IPS-18a (cell line): ENCODE measurements around the gene NKX6-2.
"Not testable (repeated sequence)": the region's sequence is repeated elsewhere in the genome, so short reads cannot be mapped to it uniquely, and the experiment has no call there.

Experiments
- H3K27ac ChIP-seq: one replicate; pipeline ENCODE4 v1.5.1; 2013; ENCODE audit warnings: low read length
- H3K27me3 ChIP-seq: one replicate; pipeline ENCODE4 v1.6.1; 2013; ENCODE audit warnings: mild to moderate bottlenecking, low read length; ENCODE audit not compliant: control insufficient read depth, insufficient read depth
- H3K36me3 ChIP-seq: one replicate; pipeline ENCODE4 v1.6.1; 2013; ENCODE audit warnings: low read depth, low read length; ENCODE audit not compliant: control insufficient read depth
- H3K4me1 ChIP-seq: one replicate; pipeline ENCODE4 v1.6.1; 2013; ENCODE audit warnings: low read depth, low read length; ENCODE audit not compliant: control insufficient read depth
- H3K4me3 ChIP-seq: one replicate; pipeline ENCODE4 v1.5.1; 2013; ENCODE audit warnings: low read length
- H3K9ac ChIP-seq: one replicate; pipeline ENCODE4 v1.6.1; 2013; ENCODE audit warnings: mild to moderate bottlenecking, low read length, moderate library complexity
- H3K9me3 ChIP-seq: one replicate; pipeline ENCODE4 v1.6.1; 2013; ENCODE audit warnings: low read depth, low read length; ENCODE audit not compliant: control insufficient read depth

The NKX6-2 gene

GRCh38 chr10:132825783-132826523 lies 40.0 kb upstream of the NKX6-2 start:
- not testable (repeated sequence) for H3K36me3 ChIP-seq, H3K27ac ChIP-seq, H3K27me3 ChIP-seq, H3K4me1 ChIP-seq, H3K4me3 ChIP-seq, H3K9ac ChIP-seq, H3K9me3 ChIP-seq

GRCh38 chr10:132820056-132820455 lies 34.1 kb upstream of the NKX6-2 start:
- no peaks in the 10 kb centered on the region for H3K27me3 ChIP-seq
- H3K9ac ChIP-seq = no peak overlapping the region
- no peaks in the 10 kb centered on the region for H3K4me1 ChIP-seq
- peaks cover 4% of the 10 kb centered on the region for H3K9me3 ChIP-seq
- H3K27ac ChIP-seq = no peak overlapping the region
- no peak overlapping the region for H3K4me3 ChIP-seq
- H3K36me3 ChIP-seq = no peaks in the 10 kb centered on the region

- no peaks in the 10 kb centered on the region for H3K27me3 ChIP-seq
- no peaks in the 10 kb centered on the region for H3K36me3 ChIP-seq
- H3K9ac ChIP-seq = no peak overlapping the region
- no peak overlapping the region for H3K4me3 ChIP-seq
- no peaks in the 10 kb centered on the region for H3K4me1 ChIP-seq
- H3K27ac ChIP-seq = no peak overlapping the region
- no peaks in the 10 kb centered on the region for H3K9me3 ChIP-seq
Observed at GRCh38 chr10:132817701-132818211, 31.8 kb upstream of the NKX6-2 start.

GRCh38 chr10:132816718-132817117 lies 30.8 kb upstream of the NKX6-2 start:
- H3K4me3 ChIP-seq = no peak overlapping the region
- H3K4me1 ChIP-seq = no peaks in the 10 kb centered on the region
- H3K36me3 ChIP-seq = no peaks in the 10 kb centered on the region
- no peaks in the 10 kb centered on the region for H3K9me3 ChIP-seq
- no peak overlapping the region for H3K9ac ChIP-seq
- H3K27me3 ChIP-seq = no peaks in the 10 kb centered on the region
- no peak overlapping the region for H3K27ac ChIP-seq

GRCh38 chr10:132815168-132815857 lies 29.4 kb upstream of the NKX6-2 start:
- no peaks in the 10 kb centered on the region for H3K27me3 ChIP-seq
- no peaks in the 10 kb centered on the region for H3K4me1 ChIP-seq
- H3K36me3 ChIP-seq = no peaks in the 10 kb centered on the region
- no peak overlapping the region for H3K9ac ChIP-seq
- H3K27ac ChIP-seq = no peak overlapping the region
- H3K9me3 ChIP-seq = no peaks in the 10 kb centered on the region
- no peak overlapping the region for H3K4me3 ChIP-seq

DNA sequence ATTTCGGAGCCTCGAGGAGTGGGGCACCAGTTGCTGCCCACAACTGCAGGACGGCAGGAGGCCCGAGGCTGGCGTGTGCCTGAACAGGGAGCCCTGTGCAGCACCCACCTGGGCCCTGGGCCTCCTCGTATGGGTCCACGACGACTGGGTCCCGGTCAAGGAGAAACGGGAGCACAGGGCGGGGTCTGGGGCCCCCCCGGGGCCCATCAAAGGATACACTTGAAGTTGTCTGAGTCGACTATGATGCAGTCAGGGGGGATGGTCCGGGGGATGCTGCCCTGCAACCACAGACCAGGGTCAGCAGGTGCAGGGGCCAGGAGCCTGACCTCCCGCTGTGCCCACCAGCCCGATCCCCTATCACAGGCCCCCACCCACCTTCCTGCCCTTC lies 28.5 kb upstream of the NKX6-2 start:
- H3K27ac ChIP-seq = no peak overlapping the region

DNA sequence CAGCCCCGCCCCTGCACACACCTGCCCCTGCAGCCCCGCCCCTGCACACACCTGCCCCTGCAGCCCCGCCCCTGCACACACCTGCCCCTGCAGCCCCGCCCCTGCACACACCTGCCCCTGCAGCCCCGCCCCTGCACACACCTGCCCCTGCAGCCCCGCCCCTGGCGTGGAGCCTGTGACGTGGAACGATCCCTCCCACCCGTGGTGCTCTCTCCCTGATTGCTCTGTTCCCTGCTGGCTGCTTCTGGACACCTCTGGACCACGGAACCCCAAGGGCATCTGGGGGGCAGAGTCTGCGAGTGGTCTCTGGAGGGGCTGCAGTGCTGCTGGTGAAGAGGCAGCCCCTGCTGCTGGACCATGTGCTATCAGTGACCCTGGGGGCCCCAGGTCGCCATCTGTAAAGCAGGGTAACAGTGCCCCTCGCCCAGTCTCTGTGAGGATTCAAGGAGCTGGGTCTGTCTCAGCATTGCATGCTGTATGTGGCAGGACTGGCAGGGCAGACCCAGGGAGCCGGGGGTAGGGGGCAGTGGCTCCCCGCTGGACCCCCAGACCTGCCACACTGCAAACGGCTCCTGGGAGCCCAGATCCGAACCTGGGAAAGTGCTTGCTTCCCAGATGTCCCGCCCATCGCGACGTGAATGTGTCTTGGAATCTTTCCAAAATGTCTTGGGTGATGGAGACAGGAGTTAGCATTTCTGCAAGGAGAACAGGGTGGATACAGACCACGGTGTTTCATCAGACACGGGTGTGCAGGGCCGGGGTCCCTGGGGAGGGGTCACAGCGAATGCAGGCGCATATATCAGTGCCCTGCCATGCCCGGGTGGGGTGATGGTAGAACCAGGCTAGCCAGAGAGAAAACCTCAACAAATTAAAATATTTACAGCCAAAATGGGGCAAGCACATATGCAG lies 27.9 kb upstream of the NKX6-2 start:
- Histone ChIP-seq H3K27me3 (no peaks in the 10 kb centered on the region), H3K4me1 (no peaks in the 10 kb centered on the region), H3K9ac (no peak overlapping the region), H3K36me3 (no peaks in the 10 kb centered on the region), H3K9me3 (no peaks in the 10 kb centered on the region), H3K27ac (no peak overlapping the region), H3K4me3 (no peak overlapping the region)

More for the DNA sequence above, 28.5 kb upstream of the NKX6-2 start:
- no peak overlapping the region for H3K4me3 ChIP-seq
- H3K36me3 ChIP-seq = no peaks in the 10 kb centered on the region
- H3K9me3 ChIP-seq = no peaks in the 10 kb centered on the region
- no peaks in the 10 kb centered on the region for H3K4me1 ChIP-seq
- no peak overlapping the region for H3K9ac ChIP-seq
- H3K27me3 ChIP-seq = no peaks in the 10 kb centered on the region

GRCh38 chr10:132813001-132813401 lies 27.1 kb upstream of the NKX6-2 start:
- H3K9me3 ChIP-seq = no peaks in the 10 kb centered on the region
- H3K27ac ChIP-seq = no peak overlapping the region
- no peaks in the 10 kb centered on the region for H3K4me1 ChIP-seq
- no peaks in the 10 kb centered on the region for H3K36me3 ChIP-seq
- no peak overlapping the region for H3K4me3 ChIP-seq
- no peaks in the 10 kb centered on the region for H3K27me3 ChIP-seq
- H3K9ac ChIP-seq = no peak overlapping the region

GRCh38 chr10:132812520-132812919 lies 26.6 kb upstream of the NKX6-2 start:
- Histone ChIP-seq H3K36me3 (no peaks in the 10 kb centered on the region), H3K27me3 (no peaks in the 10 kb centered on the region), H3K27ac (no peak overlapping the region), H3K9ac (no peak overlapping the region), H3K4me3 (no peak overlapping the region), H3K9me3 (no peaks in the 10 kb centered on the region), H3K4me1 (no peaks in the 10 kb centered on the region)

DNA sequence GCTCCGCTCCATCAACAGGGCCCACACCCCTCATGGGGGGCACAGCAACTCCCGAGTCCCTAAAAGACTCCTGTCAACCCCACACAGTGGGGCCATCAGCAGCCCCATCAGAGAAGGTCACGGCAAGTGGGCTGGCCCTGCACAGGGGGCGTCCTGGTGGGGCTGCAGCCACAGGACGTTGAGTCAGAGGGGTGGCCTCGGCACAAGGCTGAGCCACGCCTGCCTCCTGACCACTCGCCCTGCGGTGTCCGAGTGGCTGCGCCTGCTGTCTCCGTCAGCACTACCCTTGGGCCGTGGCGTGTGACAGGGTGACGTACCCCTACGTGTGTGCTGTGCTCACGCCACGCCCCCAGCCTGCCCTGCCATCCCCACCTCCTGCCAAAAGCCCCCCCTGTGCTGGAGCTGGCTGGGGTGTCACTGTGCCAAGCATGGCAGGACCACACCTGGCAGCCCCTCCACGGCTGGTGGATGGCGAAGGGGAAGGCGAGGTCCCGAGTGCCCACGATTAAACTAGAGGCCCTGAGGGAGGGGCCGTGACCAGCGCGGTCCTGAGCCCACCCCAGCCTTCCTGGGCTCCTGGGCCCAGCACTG lies 26.0 kb upstream of the NKX6-2 start:
- no peaks in the 10 kb centered on the region for H3K27me3 ChIP-seq
- no peak overlapping the region for H3K4me3 ChIP-seq
- no peak overlapping the region for H3K9ac ChIP-seq
- no peaks in the 10 kb centered on the region for H3K4me1 ChIP-seq
- H3K9me3 ChIP-seq = no peaks in the 10 kb centered on the region
- no peak overlapping the region for H3K27ac ChIP-seq
- H3K36me3 ChIP-seq = no peaks in the 10 kb centered on the region
